ENCODE measurements around the gene YDJC.
"Not testable (repeated sequence)": the region's sequence is repeated elsewhere in the genome, so short reads cannot be mapped to it uniquely, and the experiment has no call there.

Gene YDJC

GRCh38 chr22:21609556-21610157 is 20.2 kb downstream of the YDJC start:
- not testable (repeated sequence) for DNase-seq (ENCODE audit: low read depth in 1 of 2, low spot score in 1 of 2)

GRCh38 chr22:21606775-21607174 is 23.0 kb downstream of the YDJC start:
- DNase-seq (ENCODE audit: low read depth in 1 of 2, low spot score in 1 of 2) = no peak

GRCh38 chr22:21605887-21606564 is 23.8 kb downstream of the YDJC start:
- DNase-seq (ENCODE audit: low read depth in 1 of 2, low spot score in 1 of 2) = no peak

- no peak for DNase-seq (ENCODE audit: low read depth in 1 of 2, low spot score in 1 of 2)
Observed at GRCh38 chr22:21603973-21604372, 25.8 kb downstream of the YDJC start.

- DNase-seq (ENCODE audit: low read depth in 1 of 2, low spot score in 1 of 2) = no peak
Observed at GRCh38 chr22:21602579-21602978, 27.2 kb downstream of the YDJC start.

GRCh38 chr22:21599053-21599893 is 30.5 kb downstream of the YDJC start:
- DNase-seq (ENCODE audit: low read depth in 1 of 2, low spot score in 1 of 2) = no peak

GRCh38 chr22:21598302-21598701 is 31.5 kb downstream of the YDJC start:
- no peak for DNase-seq (ENCODE audit: low read depth in 1 of 2, low spot score in 1 of 2)

- DNase-seq (ENCODE audit: low read depth in 1 of 2, low spot score in 1 of 2) = not testable (repeated sequence)
Observed at GRCh38 chr22:21596356-21597135, 33.3 kb downstream of the YDJC start.

- no peak for DNase-seq (ENCODE audit: low read depth in 1 of 2, low spot score in 1 of 2)
Observed at GRCh38 chr22:21594865-21595452, 34.9 kb downstream of the YDJC start.

GRCh38 chr22:21593406-21594232 is 36.2 kb downstream of the YDJC start:
- DNase-seq (ENCODE audit: low read depth in 1 of 2, low spot score in 1 of 2) = no peak

- no peak for DNase-seq (ENCODE audit: low read depth in 1 of 2, low spot score in 1 of 2)
Observed at GRCh38 chr22:21592422-21592821, 37.4 kb downstream of the YDJC start.

- no peak for DNase-seq (ENCODE audit: low read depth in 1 of 2, low spot score in 1 of 2)
Observed at GRCh38 chr22:21591695-21592094, 38.1 kb downstream of the YDJC start.

GRCh38 chr22:21590809-21591641 is 38.8 kb downstream of the YDJC start:
- DNase-seq (ENCODE audit: low read depth in 1 of 2, low spot score in 1 of 2) = no peak

- no peak for DNase-seq (ENCODE audit: low read depth in 1 of 2, low spot score in 1 of 2)
Observed at GRCh38 chr22:21589396-21589795, 40.4 kb downstream of the YDJC start.

GRCh38 chr22:21587803-21588611 is 41.8 kb downstream of the YDJC start:
- DNase-seq (ENCODE audit: low read depth in 1 of 2, low spot score in 1 of 2) = peak; percentile 21 to 47

- no peak for DNase-seq (ENCODE audit: low read depth in 1 of 2, low spot score in 1 of 2)
Observed at GRCh38 chr22:21585389-21585788, 44.4 kb downstream of the YDJC start.

GRCh38 chr22:21582801-21583740 is 46.8 kb downstream of the YDJC start:
- DNase-seq (ENCODE audit: low read depth in 1 of 2, low spot score in 1 of 2) = no peak

All from activated CD4-positive, alpha-beta T cell treated with anti-CD3 and anti-CD28 coated beads, Interleukin-2, amount 50 U/mL, for 24 hours (primary cell).